Measurements from ENCODE around the gene NT5M.

The NT5M gene

DNA sequence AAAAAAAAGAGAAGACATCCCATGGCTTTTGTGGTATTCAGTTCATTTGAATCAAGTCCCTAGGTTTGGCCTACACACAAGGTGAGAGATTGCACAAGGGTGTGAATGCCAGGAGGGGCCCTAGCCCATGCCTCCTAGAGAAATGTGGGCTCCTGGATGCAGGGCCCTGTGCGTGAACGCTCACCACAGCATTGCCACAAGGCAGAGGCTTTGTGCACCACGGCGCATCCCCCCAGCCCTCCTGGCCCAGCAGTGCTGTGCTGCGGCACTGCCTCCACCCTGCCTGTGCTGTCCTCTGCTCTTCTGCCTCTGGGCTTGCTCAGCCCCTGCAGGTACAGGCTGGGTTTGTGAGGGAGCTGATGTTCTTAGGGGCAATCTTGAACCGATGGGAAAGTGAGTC lies 92.7 kb downstream of the NT5M start:
- TF ChIP-seq, protein P1, sequence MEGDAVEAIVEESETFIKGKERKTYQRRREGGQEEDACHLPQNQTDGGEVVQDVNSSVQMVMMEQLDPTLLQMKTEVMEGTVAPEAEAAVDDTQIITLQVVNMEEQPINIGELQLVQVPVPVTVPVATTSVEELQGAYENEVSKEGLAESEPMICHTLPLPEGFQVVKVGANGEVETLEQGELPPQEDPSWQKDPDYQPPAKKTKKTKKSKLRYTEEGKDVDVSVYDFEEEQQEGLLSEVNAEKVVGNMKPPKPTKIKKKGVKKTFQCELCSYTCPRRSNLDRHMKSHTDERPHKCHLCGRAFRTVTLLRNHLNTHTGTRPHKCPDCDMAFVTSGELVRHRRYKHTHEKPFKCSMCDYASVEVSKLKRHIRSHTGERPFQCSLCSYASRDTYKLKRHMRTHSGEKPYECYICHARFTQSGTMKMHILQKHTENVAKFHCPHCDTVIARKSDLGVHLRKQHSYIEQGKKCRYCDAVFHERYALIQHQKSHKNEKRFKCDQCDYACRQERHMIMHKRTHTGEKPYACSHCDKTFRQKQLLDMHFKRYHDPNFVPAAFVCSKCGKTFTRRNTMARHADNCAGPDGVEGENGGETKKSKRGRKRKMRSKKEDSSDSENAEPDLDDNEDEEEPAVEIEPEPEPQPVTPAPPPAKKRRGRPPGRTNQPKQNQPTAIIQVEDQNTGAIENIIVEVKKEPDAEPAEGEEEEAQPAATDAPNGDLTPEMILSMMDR (IDR thresholded peaks at IDR 0.05; ENCODE audit: insufficient read depth, low read length, missing control alignments) = no peak
- POLR2A ChIA-PET = interaction anchor here (0.6 kb wide), 1 partner anchor 976 kb away, joined by 3 read pairs; no protein-coding TSS in a partner anchor
- CTCF ChIA-PET = interaction anchor here (1.4 kb wide), 1 partner anchor 41 kb away, joined by 3 read pairs; no protein-coding TSS in a partner anchor
- DNase-seq (ENCODE audit: low read depth, low spot score) = no peak
- no peak overlapping the region for H3K4me3 ChIP-seq (ENCODE audit: low read depth, low read length)

Measured in AG04449 (cell line).